Esophagus squamous epithelium (tissue), 4 donors: ENCODE measurements around the gene PDAP1.

Source experiments
- POLR2A ChIP-seq, 4 donors: fragments of 450-650 bp; IDR thresholded peaks; one replicate each; pipeline ENCODE4 v1.6.1; 2017; ENCODE audit warnings: antibody characterized with exemption in 4 of 4, mild to moderate bottlenecking in 4 of 4, moderate library complexity in 3 of 4
- TF ChIP-seq, protein P1 (sequence below), 6 experiments: fragments of 450-650 bp in 4 of 6; fragments of 200-600 bp in 2 of 6; sonication (generic) in 2 of 6; IDR thresholded peaks; one replicate each; pipeline ENCODE4 v1.5.1; 2016 to 2019; ENCODE audit warnings: antibody characterized with exemption in 6 of 6, mild to moderate bottlenecking in 4 of 6, moderate library complexity in 4 of 6

DNA sequence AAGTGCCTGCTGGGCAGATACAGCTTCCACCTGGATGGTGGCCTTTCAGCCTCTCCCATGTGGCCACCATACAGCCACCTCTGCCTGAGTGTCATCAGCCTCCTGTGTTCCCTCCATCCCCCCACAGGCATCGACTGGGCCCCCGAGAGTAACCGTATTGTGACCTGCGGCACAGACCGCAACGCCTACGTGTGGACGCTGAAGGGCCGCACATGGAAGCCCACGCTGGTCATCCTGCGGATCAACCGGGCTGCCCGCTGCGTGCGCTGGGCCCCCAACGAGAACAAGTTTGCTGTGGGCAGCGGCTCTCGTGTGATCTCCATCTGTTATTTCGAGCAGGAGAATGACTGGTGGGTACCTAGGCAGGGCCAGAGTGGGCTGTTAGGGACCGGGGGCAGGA, 20.5 kb downstream of the PDAP1 start:
- TF ChIP-seq, protein P1, sequence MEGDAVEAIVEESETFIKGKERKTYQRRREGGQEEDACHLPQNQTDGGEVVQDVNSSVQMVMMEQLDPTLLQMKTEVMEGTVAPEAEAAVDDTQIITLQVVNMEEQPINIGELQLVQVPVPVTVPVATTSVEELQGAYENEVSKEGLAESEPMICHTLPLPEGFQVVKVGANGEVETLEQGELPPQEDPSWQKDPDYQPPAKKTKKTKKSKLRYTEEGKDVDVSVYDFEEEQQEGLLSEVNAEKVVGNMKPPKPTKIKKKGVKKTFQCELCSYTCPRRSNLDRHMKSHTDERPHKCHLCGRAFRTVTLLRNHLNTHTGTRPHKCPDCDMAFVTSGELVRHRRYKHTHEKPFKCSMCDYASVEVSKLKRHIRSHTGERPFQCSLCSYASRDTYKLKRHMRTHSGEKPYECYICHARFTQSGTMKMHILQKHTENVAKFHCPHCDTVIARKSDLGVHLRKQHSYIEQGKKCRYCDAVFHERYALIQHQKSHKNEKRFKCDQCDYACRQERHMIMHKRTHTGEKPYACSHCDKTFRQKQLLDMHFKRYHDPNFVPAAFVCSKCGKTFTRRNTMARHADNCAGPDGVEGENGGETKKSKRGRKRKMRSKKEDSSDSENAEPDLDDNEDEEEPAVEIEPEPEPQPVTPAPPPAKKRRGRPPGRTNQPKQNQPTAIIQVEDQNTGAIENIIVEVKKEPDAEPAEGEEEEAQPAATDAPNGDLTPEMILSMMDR (IDR thresholded peaks at IDR 0.05), result no peak
- TF ChIP-seq POLR2A (IDR thresholded peaks at IDR 0.05), result no peak
